HepG2 (cell line): ENCODE results near the gene PDE3A. TPM values are rescaled to one million over a fixed set of nuclear protein-coding genes. Genes with fewer than 3 reads are reported as not detected.

Experiments
- ATAC-seq: fragments of 200-7000 bp; cut with Tn5 transposase; 3 replicates; pipeline ENCODE4 v1.9.1; 2020; ENCODE audit warnings: mild to moderate bottlenecking, moderate library complexity
- BruUV-seq: library from RNA; stranded (reverse); fragments of 400-500 nt; replicated peaks from 2 replicates; lab custom pipeline; 2021; lab: Mats Ljungman, UMichigan
- CTCF ChIA-PET: fragments of 300-600 bp; formaldehyde crosslinking; extraction: SDS; loops from one replicate; lab custom pipeline; 2021; ENCODE audit warnings: low total read pairs, inconsistent platforms, low intra/inter-chr PET ratio; lab: Yijun Ruan, JAX
- POLR2A ChIA-PET: fragments of 350-600 bp; sonication (Branson Sonifier 250); formaldehyde crosslinking; loops from one replicate; lab custom pipeline; 2020; ENCODE audit warnings: antibody characterized with exemption, inconsistent platforms; lab: Yijun Ruan, JAX
- DNase-seq: peaks from one replicate; pipeline ENCODE4 v3.0.0-alpha.2; 2015; ENCODE audit warnings: low spot score
- FAIRE-seq: peaks from 3 replicates; lab custom pipeline; 2011; peaks lifted over from hg19 to GRCh38; lab: Jason Lieb, UNC
- H2AFZ ChIP-seq: one replicate; pipeline ENCODE4 v1.6.1; 2011; ENCODE audit warnings: low read length, inconsistent platforms
- H3K27ac ChIP-seq: fragments of 300-600 bp; 3 replicates; pipeline ENCODE4 v1.8.0; 2011; ENCODE audit warnings: mixed run types, mild to moderate bottlenecking, mixed read lengths, low read length, inconsistent platforms; ENCODE audit not compliant: insufficient read depth; ENCODE audit errors: extremely low read length
- H3K27me3 ChIP-seq, 2 experiments: fragments of 200-600 bp in 1 of 2; 2 replicates in 1 of 2; 3 replicates in 1 of 2; pipeline versions ENCODE4 v1.6.0 to v1.8.0; 2011; ENCODE audit warnings: low read length in 2 of 2, mild to moderate bottlenecking in 2 of 2, moderate library complexity in 2 of 2, inconsistent platforms in 1 of 2; ENCODE audit not compliant: insufficient read depth in 2 of 2, control insufficient read depth in 1 of 2
- H3K36me3 ChIP-seq, 2 experiments: fragments of 200-600 bp in 1 of 2; replicated peaks in 1 of 2; 2 replicates in 1 of 2; 3 replicates in 1 of 2; pipeline versions ENCODE4 v1.5.1 to v1.8.0; 2011; ENCODE audit warnings: low read length in 2 of 2, inconsistent platforms in 1 of 2; ENCODE audit not compliant: insufficient read depth in 2 of 2, control insufficient read depth in 1 of 2
- H3K4me1 ChIP-seq: 2 replicates; pipeline ENCODE4 v1.5.1; 2012; ENCODE audit warnings: low read length, inconsistent platforms; ENCODE audit not compliant: insufficient read depth
- H3K4me2 ChIP-seq: 2 replicates; pipeline ENCODE4 v1.6.0; 2011; ENCODE audit warnings: low read depth, low read length, inconsistent platforms
- H3K4me3 ChIP-seq, 3 experiments: fragments of 200-600 bp in 1 of 3; sonication (generic), shearing (Covaris generic) in 1 of 3; replicated peaks in 1 of 3; 2 replicates each; pipeline ENCODE4 v1.5.1; 2011 to 2016; ENCODE audit warnings: low read length in 3 of 3, inconsistent platforms in 2 of 3, low read depth in 2 of 3, mild to moderate bottlenecking in 2 of 3, control low read depth in 1 of 3, mixed read lengths in 1 of 3; ENCODE audit not compliant: insufficient read depth in 1 of 3
- H3K79me2 ChIP-seq: one replicate; pipeline ENCODE4 v1.6.1; 2011; ENCODE audit warnings: low read length, inconsistent platforms; ENCODE audit not compliant: insufficient read depth
- H3K9ac ChIP-seq: 2 replicates; pipeline ENCODE4 v1.6.0; 2011; ENCODE audit warnings: mild to moderate bottlenecking, low read depth, low read length, inconsistent platforms; ENCODE audit not compliant: insufficient read depth
- H3K9me3 ChIP-seq: 2 replicates; pipeline ENCODE4 v1.5.1; 2012; ENCODE audit warnings: mild to moderate bottlenecking, low read length
- H4K20me1 ChIP-seq: 2 replicates; pipeline ENCODE4 v1.6.0; 2011; ENCODE audit warnings: inconsistent platforms, mild to moderate bottlenecking, low read length, moderate library complexity; ENCODE audit not compliant: insufficient read depth
- ERF ChIP-seq: IDR thresholded peaks from 2 replicates; pipeline ENCODE4 v1.6.1; 2018; ENCODE audit warnings: missing biosample characterization, missing genetic modification reagents
- HNRNPLL ChIP-seq: fragments of 200-400 bp; formaldehyde crosslinking; IDR thresholded peaks from 2 replicates; pipeline ENCODE4 v1.6.1; 2017; ENCODE audit warnings: mild to moderate bottlenecking, low read depth, low read length; ENCODE audit not compliant: poor library complexity, severe bottlenecking
- KLF16 ChIP-seq, 2 experiments: sonication (generic) in 1 of 2; formaldehyde crosslinking in 1 of 2; IDR thresholded peaks; 2 replicates each; pipeline versions ENCODE4 v1.6.1 to v1.8.0; 2016 to 2023; ENCODE audit warnings: missing genetic modification reagents in 2 of 2, missing compliant biosample characterization in 1 of 2
- NCOA2 ChIP-seq: sonication (generic); formaldehyde crosslinking; IDR thresholded peaks from 2 replicates; pipeline ENCODE4 v1.8.0; 2022; ENCODE audit warnings: inconsistent platforms
- SMYD3 ChIP-seq: sonication (generic); formaldehyde crosslinking; IDR thresholded peaks from 2 replicates; pipeline ENCODE4 v1.8.1; 2023; ENCODE audit warnings: mild to moderate bottlenecking, missing genetic modification reagents
- ZNF121 ChIP-seq: sonication (generic); formaldehyde crosslinking; IDR thresholded peaks from 2 replicates; pipeline ENCODE4 v1.5.0; 2020; ENCODE audit warnings: mild to moderate bottlenecking, missing genetic modification reagents
- ZNF280B ChIP-seq: sonication (generic); formaldehyde crosslinking; IDR thresholded peaks from 2 replicates; pipeline ENCODE4 v1.5.0; 2020; ENCODE audit warnings: missing genetic modification reagents, mild to moderate bottlenecking, borderline replicate concordance
- ZNF563 ChIP-seq: sonication (generic); formaldehyde crosslinking; IDR thresholded peaks from 2 replicates; pipeline ENCODE4 v1.8.0; 2022; ENCODE audit warnings: mild to moderate bottlenecking, moderate library complexity, missing genetic modification reagents
- ZNF577 ChIP-seq: sonication (generic); formaldehyde crosslinking; IDR thresholded peaks from 2 replicates; pipeline ENCODE4 v1.4.0; 2020; ENCODE audit warnings: mild to moderate bottlenecking, low read depth, missing genetic modification reagents, borderline replicate concordance
- ZNF629 ChIP-seq: sonication (generic); formaldehyde crosslinking; conservative IDR thresholded peaks from 2 replicates; pipeline ENCODE4 v1.5.0; 2020; ENCODE audit warnings: missing genetic modification reagents
- ZNF709 ChIP-seq: sonication (generic); formaldehyde crosslinking; IDR thresholded peaks from 2 replicates; pipeline ENCODE4 v1.5.0; 2020; ENCODE audit warnings: mild to moderate bottlenecking, missing genetic modification reagents
- ZNF749 ChIP-seq: sonication (generic); formaldehyde crosslinking; IDR thresholded peaks from 2 replicates; pipeline ENCODE4 v1.8.0; 2022; ENCODE audit warnings: mild to moderate bottlenecking, missing genetic modification reagents, moderate library complexity, borderline replicate concordance
- ZSCAN21 ChIP-seq: sonication (generic); formaldehyde crosslinking; IDR thresholded peaks from 2 replicates; pipeline ENCODE4 v1.8.0; 2022; ENCODE audit warnings: mild to moderate bottlenecking, missing genetic modification reagents, moderate library complexity, borderline replicate concordance
- ZSCAN25 ChIP-seq: sonication (generic); formaldehyde crosslinking; IDR thresholded peaks from 2 replicates; pipeline ENCODE4 v1.8.0; 2022; ENCODE audit warnings: mild to moderate bottlenecking, missing genetic modification reagents
- WGBS: methylation state at CpG from one replicate; pipeline ENCODE4 v1.1.6; 2017; ENCODE audit warnings: low lambda C conversion rate; 5-methylcytosine and 5-hydroxymethylcytosine counted together
- in situ Hi-C: cut with HindIII; loops from 2 replicates; pipeline ENCODE4 v1.10.0; 2017; ENCODE audit warnings: low pct_unique_long_range_greater_than_20kb; ENCODE audit not compliant: extremely low pct_ligation_motif_present
- intact Hi-C: fragments of 100-400 bp; cut with micrococcal nuclease; formaldehyde crosslinking; loops from one replicate; pipeline ENCODE4 v1.10.0; 2022; ENCODE audit not compliant: unreplicated experiment
- polyA plus RNA-seq, 8 experiments: library from polyadenylated mRNA; depleted of rRNA in 3 of 8; stranded (reverse) in 7 of 8; unstranded in 1 of 8; fragments of >200 nt; fragmentation: Illumina TruSeq in 4 of 8; extraction: Trizol in 4 of 8; gene quantifications; 2 replicates each; pipeline versions ENCODE4 v1.2.1 to v1.2.3, GENCODE V29; 2011 to 2016; ENCODE audit warnings: low read depth in 4 of 8, missing spikeins in 1 of 8, mixed read lengths in 1 of 8; ENCODE audit not compliant: insufficient read depth in 1 of 8
- total RNA-seq, 5 experiments: library from RNA; depleted of rRNA; stranded (reverse); fragments of >200 nt; fragmentation: Illumina TruSeq; extraction: Trizol; gene quantifications; 2 replicates each; pipeline ENCODE4 v1.2.3, GENCODE V29; 2016; ENCODE audit warnings: low read depth in 1 of 5

The PDE3A gene
- total and polyA plus RNA-seq, 2 of the 13 experiments (the other 11 are each of a cell fraction or from before 2014, with no cell fraction given), result 0.77 to 1.5 TPM

GRCh38 chr12:20625531-20625930 lies 257.2 kb downstream of the PDE3A start:
- ChIA-PET CTCF (no interaction called here), POLR2A (no interaction called here)
- Histone ChIP-seq H4K20me1 (no peaks in the 10 kb centered on the region), H3K79me2 (no peaks in the 10 kb centered on the region), H3K4me2 (no peak overlapping the region), H2AFZ (no peak overlapping the region), H3K9ac (no peak overlapping the region), H3K36me3 (no peaks in the 10 kb centered on the region), H3K27me3 (no peaks in the 10 kb centered on the region), H3K9me3 (no peaks in the 10 kb centered on the region), H3K4me3 (no peak overlapping the region), H3K4me1 (peaks cover 40% of the 10 kb centered on the region), H3K27ac (no peak overlapping the region)
- DNase-seq (no peak), ATAC-seq (no peak), FAIRE-seq (no peak)
- in situ Hi-C loops, result no loop called here
- no TSS peak for BruUV-seq
- no peak for TF ChIP-seq ZNF121 (CRISPR knock-in tag)
- TF ChIP-seq NCOA2 (CRISPR knock-in tag), result no peak
- TF ChIP-seq ZNF749, result no peak
- no peak for TF ChIP-seq ZNF709 (CRISPR knock-in tag)
- no peak for TF ChIP-seq ZNF577 (CRISPR knock-in tag)
- no peak for TF ChIP-seq ZSCAN21 (CRISPR knock-in tag)
- TF ChIP-seq ZNF629, result no peak
- TF ChIP-seq ZSCAN25 (CRISPR knock-in tag), result no peak
- TF ChIP-seq ERF (CRISPR knock-in tag), result no peak
- TF ChIP-seq KLF16 (CRISPR knock-in tag; IDR thresholded peaks at IDR 0.05), result no peak
- TF ChIP-seq HNRNPLL, result no peak
- no peak for TF ChIP-seq ZNF563 (CRISPR knock-in tag)
- no peak for TF ChIP-seq SMYD3
- no peak for TF ChIP-seq ZNF280B (CRISPR knock-in tag)
- intact Hi-C loops, result no loop called here
- 82% methylated on average over 2 of the region's 2 CpGs for WGBS
